Myocyte (in vitro differentiated cells): ENCODE measurements around the gene KIF4B. TPM values are rescaled to one million over a fixed set of nuclear protein-coding genes. Genes with fewer than 3 reads are reported as not detected.
"Not testable (repeated sequence)": the region's sequence is repeated elsewhere in the genome, so short reads cannot be mapped to it uniquely, and the experiment has no call there.

ENCODE experiments used
- DNase-seq: peaks from one replicate; pipeline ENCODE4 v3.0.0-alpha.2; 2012; ENCODE audit warnings: low read depth
- total RNA-seq: library from RNA; depleted of rRNA; stranded (reverse); fragments of >200 nt; gene quantifications from 2 replicates; pipeline ENCODE4 v1.2.3, GENCODE V29; 2014

The KIF4B gene
- total RNA-seq, 1 donor from 2014 or later = not detected

- DNase-seq = peak; percentile 28
These were observed 9.3 kb upstream of the KIF4B start for GRCh38 chr5:155004138-155004744.

GRCh38 chr5:155006265-155006664, 7.3 kb upstream of the KIF4B start:
- DNase-seq = not testable (repeated sequence)

GRCh38 chr5:155008669-155009068, 4.9 kb upstream of the KIF4B start:
- DNase-seq = no peak

GRCh38 chr5:155010881-155011280, 2.7 kb upstream of the KIF4B start:
- no peak for DNase-seq

- no peak for DNase-seq
These were observed 1.7 kb downstream of the KIF4B start for GRCh38 chr5:155015239-155015638.

GRCh38 chr5:155017610-155018009, 4.1 kb downstream of the KIF4B start:
- no peak for DNase-seq

- no peak for DNase-seq
These were observed 6.2 kb downstream of the KIF4B start for GRCh38 chr5:155019601-155020226.

GRCh38 chr5:155021842-155022241, 8.3 kb downstream of the KIF4B start:
- DNase-seq = no peak

- no peak for DNase-seq
These were observed 9.8 kb downstream of the KIF4B start for GRCh38 chr5:155023320-155023719.

GRCh38 chr5:155024015-155024414, 10.5 kb downstream of the KIF4B start:
- DNase-seq = no peak

GRCh38 chr5:155025895-155026294, 12.3 kb downstream of the KIF4B start:
- no peak for DNase-seq

GRCh38 chr5:155027993-155028629, 14.6 kb downstream of the KIF4B start:
- DNase-seq = no peak

GRCh38 chr5:155029240-155029639, 15.7 kb downstream of the KIF4B start:
- DNase-seq = no peak

GRCh38 chr5:155034145-155034744, 20.7 kb downstream of the KIF4B start:
- not testable (repeated sequence) for DNase-seq

- DNase-seq = not testable (repeated sequence)
These were observed 21.5 kb downstream of the KIF4B start for GRCh38 chr5:155035087-155035486.

GRCh38 chr5:155040984-155041653, 27.6 kb downstream of the KIF4B start:
- DNase-seq = no peak

- no peak for DNase-seq
These were observed 31.0 kb downstream of the KIF4B start for GRCh38 chr5:155044591-155044990.

- DNase-seq = no peak
These were observed 33.0 kb downstream of the KIF4B start for GRCh38 chr5:155046591-155046990.

- DNase-seq = no peak
These were observed 34.3 kb downstream of the KIF4B start for GRCh38 chr5:155047818-155048217.

GRCh38 chr5:155049569-155050383, 36.2 kb downstream of the KIF4B start:
- no peak for DNase-seq
